Central memory CD8-positive, alpha-beta T cell (primary cell): ENCODE data around the gene ACSL5.
"Not testable (repeated sequence)": the region's sequence is repeated elsewhere in the genome, so short reads cannot be mapped to it uniquely, and the experiment has no call there.

Experiments used
- ATAC-seq: fragments of 150-1000 bp; cut with Tn5 transposase; replicated peaks from 2 replicates; pipeline ENCODE4 v1.10.0; 2022; ENCODE audit warnings: mild to moderate bottlenecking, moderate FRiP score, moderate number of reproducible peaks; ENCODE audit not compliant: poor library complexity, severe bottlenecking; ENCODE audit errors: extremely low read depth
- DNase-seq, 2 donors: peaks; one replicate each; pipeline ENCODE4 v3.0.0; 2021; ENCODE audit warnings: low spot score in 2 of 2
- H3K27ac Mint-ChIP-seq: one replicate; pipeline ENCODE4 v1.8.0; 2022; ENCODE audit warnings: low read depth, mild to moderate bottlenecking, moderate library complexity, mixed read lengths
- H3K27me3 Mint-ChIP-seq: one replicate; pipeline ENCODE4 v1.8.0; 2022; ENCODE audit warnings: mixed read lengths
- H3K36me3 Mint-ChIP-seq: one replicate; pipeline ENCODE4 v1.8.0; 2022; ENCODE audit warnings: mild to moderate bottlenecking, moderate library complexity, mixed read lengths; ENCODE audit not compliant: insufficient read depth
- H3K4me1 Mint-ChIP-seq: one replicate; pipeline ENCODE4 v1.8.0; 2022; ENCODE audit warnings: mixed read lengths
- H3K4me3 Mint-ChIP-seq: one replicate; pipeline ENCODE4 v1.8.0; 2022; ENCODE audit warnings: mild to moderate bottlenecking, moderate library complexity, mixed read lengths
- H3K9me3 Mint-ChIP-seq: one replicate; pipeline ENCODE4 v1.8.0; 2022; ENCODE audit warnings: mixed read lengths

Gene ACSL5

DNA sequence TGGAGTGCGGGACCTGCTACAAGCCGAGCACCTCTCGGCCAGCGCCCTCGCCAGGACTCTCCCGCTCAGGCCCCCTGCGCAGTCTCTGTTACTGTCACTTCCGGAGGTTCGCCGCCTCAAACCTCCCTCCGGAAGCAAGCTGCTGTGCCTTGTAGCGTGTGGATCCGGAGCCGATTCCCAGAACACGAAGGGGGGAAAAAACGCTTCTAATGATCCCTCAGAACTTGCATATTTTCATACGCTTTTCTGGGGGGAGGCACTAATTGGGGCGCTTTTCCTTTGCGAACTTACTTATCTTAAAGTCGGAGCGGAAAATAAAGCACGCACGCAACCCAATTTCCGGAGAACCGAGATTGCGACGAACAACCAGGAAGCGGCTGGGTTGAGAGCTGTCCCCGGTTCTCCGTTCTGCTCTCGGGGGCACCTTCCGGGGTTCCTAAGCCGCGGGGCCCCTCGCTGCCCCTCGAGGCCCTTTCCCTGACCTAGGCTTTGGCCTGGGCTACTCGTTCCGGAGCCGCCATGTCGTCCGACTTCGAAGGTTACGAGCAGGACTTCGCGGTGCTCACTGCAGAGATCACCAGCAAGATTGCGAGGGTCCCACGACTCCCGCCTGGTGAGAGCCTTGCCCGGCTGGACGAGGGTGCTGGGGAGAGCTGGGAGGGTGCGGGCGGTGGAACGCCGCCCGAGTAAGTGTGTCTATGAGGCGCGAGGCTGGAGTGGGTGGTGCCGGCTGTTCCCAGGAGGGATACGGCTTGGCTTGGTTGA, 73.1 kb downstream of the ACSL5 start, which contains the start of the genes VTI1A and ZDHHC6:
Gene VTI1A (plus strand): TSS at position 361 of the 765 bp plus-strand sequence. CDS start 159 bp downstream, at position 520.
Gene ZDHHC6 (minus strand): TSS at position 60 of the 765 bp plus-strand sequence. CDS start 1,478 bp downstream, outside the sequence.
- Mint-ChIP-seq H3K4me3 (peak within 1 kb of the TSS; percentile 90), H3K9me3 (no peaks in the 10 kb centered on the region), H3K4me1 (peaks cover 44% of the 10 kb centered on the region), H3K27ac (peak within 1 kb of the TSS; percentile 93), H3K27me3 (no peaks in the 10 kb centered on the region), H3K36me3 (peaks cover 25% of the 10 kb centered on the region)
- DNase-seq: peak; percentile 75 to 77
- peak; percentile 91 for ATAC-seq

DNA sequence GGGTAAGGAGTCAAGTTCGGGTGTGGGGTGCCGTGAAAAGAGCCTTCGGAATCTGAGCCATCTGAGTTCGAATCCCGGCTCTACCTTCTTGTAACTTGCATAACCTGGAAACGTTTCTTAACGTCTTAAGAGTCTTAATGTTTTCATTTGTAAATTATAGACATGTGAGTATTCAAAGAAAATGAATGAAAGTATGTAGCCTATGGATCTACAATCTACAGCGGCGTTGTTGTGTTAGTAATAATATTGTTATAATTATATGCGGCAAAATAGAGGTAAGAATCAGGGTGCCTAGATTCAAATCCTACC, 73.7 kb downstream of the ACSL5 start:
- peaks cover 38% of the 10 kb centered on the region for H3K4me1 Mint-ChIP-seq
- peak overlapping the region; percentile 90 for H3K4me3 Mint-ChIP-seq
- ATAC-seq (no peak), DNase-seq (no peak)
- peaks cover 22% of the 10 kb centered on the region for H3K36me3 Mint-ChIP-seq
- no peaks in the 10 kb centered on the region for H3K9me3 Mint-ChIP-seq
- H3K27me3 Mint-ChIP-seq: no peaks in the 10 kb centered on the region
- peak overlapping the region; percentile 93 for H3K27ac Mint-ChIP-seq

GRCh38 chr10:112448888-112449287, 75.0 kb downstream of the ACSL5 start:
- Mint-ChIP-seq H3K9me3 (no peaks in the 10 kb centered on the region), H3K36me3 (peaks cover 17% of the 10 kb centered on the region), H3K27me3 (no peaks in the 10 kb centered on the region), H3K4me3 (peak overlapping the region; percentile 90), H3K4me1 (peaks cover 33% of the 10 kb centered on the region), H3K27ac (peak overlapping the region; percentile 72)
- ATAC-seq (no peak), DNase-seq (no peak)

DNA sequence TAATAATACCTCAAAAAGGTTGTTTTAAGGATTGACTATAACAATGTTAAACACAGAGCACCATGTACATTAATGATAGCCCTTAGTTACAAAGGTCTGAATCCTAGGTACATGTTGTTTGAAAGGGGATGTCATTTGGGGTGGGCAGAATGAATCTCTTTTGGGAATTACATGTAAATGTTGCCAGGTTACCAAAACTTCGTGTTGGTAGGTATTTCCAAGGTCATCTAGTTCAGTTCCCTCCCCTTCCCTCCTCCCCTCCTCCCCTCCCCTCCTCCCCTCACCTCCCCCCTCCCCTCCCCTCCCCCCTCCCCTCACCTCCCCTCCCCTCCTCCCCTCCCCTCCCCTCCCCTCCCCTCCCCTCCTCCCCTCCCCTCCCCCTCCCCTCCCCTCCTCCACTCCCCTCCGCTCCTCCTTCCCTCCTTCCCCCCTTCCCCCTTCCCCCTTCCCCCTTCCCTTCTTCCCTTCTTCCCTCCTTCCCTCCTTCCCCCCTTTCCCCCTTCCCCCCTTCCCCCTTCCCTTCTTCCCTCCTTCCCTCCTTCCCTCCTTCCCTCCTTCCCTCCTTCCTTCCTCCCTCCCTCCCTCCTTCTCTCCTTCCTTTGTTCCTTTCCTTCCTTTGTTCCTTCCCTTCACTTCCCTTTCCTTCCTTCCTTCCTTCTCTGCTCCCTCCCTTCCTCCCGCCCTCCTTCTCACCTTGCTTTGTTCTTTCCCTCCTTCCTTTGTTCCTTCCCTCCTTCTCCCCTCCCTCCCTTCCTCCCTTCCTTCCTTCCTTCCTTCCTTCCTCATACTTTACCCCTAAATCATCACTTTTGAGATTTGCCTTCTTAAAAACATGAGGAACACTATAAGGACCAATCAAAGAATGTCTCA, 81.2 kb downstream of the ACSL5 start:
- no peak for DNase-seq
- Mint-ChIP-seq H3K9me3 (no peaks in the 10 kb centered on the region), H3K27me3 (no peaks in the 10 kb centered on the region), H3K27ac (no peak overlapping the region), H3K4me1 (peaks cover 32% of the 10 kb centered on the region), H3K36me3 (peaks cover 6% of the 10 kb centered on the region), H3K4me3 (no peak overlapping the region)
- ATAC-seq: no peak

GRCh38 chr10:112456533-112456932, 82.6 kb downstream of the ACSL5 start:
- no peak for ATAC-seq
- DNase-seq: no peak
- no peak overlapping the region for H3K27ac Mint-ChIP-seq

DNA sequence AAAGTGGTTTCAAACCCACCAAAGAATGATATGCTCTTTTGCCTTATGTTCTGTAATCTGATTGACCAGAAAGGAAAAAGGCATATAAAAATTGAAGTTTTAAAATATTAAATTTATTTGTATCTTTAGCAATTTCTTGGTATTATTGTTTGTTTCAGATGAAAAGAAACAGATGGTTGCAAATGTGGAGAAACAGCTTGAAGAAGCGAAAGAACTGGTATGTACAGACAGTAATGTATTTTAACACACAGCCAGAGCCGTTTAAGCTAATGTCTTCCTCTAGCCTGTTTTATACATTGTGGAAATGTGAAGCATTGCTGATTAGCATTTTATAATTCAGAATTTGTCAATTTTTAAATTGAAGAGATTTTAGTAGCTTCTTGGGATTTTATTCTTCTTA, 86.5 kb downstream of the ACSL5 start:
- Mint-ChIP-seq H3K9me3 (no peaks in the 10 kb centered on the region), H3K36me3 (peaks cover 20% of the 10 kb centered on the region), H3K27me3 (no peaks in the 10 kb centered on the region), H3K27ac (peak overlapping the region; percentile 29), H3K4me3 (no peak overlapping the region), H3K4me1 (peaks cover 26% of the 10 kb centered on the region)
- ATAC-seq (no peak), DNase-seq (no peak)

More at GRCh38 chr10:112456533-112456932, 82.6 kb downstream of the ACSL5 start:
- Mint-ChIP-seq H3K36me3 (peaks cover 3% of the 10 kb centered on the region), H3K4me1 (peaks cover 27% of the 10 kb centered on the region), H3K27me3 (no peaks in the 10 kb centered on the region), H3K9me3 (no peaks in the 10 kb centered on the region), H3K4me3 (no peak overlapping the region)

GRCh38 chr10:112461029-112461887, 87.3 kb downstream of the ACSL5 start:
- Mint-ChIP-seq H3K36me3 (peaks cover 25% of the 10 kb centered on the region), H3K27ac (no peak overlapping the region), H3K4me1 (peaks cover 19% of the 10 kb centered on the region), H3K4me3 (no peak overlapping the region), H3K9me3 (no peaks in the 10 kb centered on the region), H3K27me3 (no peaks in the 10 kb centered on the region)
- ATAC-seq (no peak), DNase-seq (no peak)

GRCh38 chr10:112464074-112464473, 90.2 kb downstream of the ACSL5 start:
- not testable (repeated sequence) for H3K4me1 Mint-ChIP-seq, H3K9me3 Mint-ChIP-seq, H3K27ac Mint-ChIP-seq, DNase-seq, H3K27me3 Mint-ChIP-seq, H3K4me3 Mint-ChIP-seq, ATAC-seq
- H3K36me3 Mint-ChIP-seq: peaks cover 25% of the 10 kb centered on the region

- peaks cover 25% of the 10 kb centered on the region for H3K36me3 Mint-ChIP-seq
- DNase-seq (no peak), ATAC-seq (no peak)
- H3K27ac Mint-ChIP-seq: no peak overlapping the region
- peaks cover 4% of the 10 kb centered on the region for H3K4me1 Mint-ChIP-seq
- no peak overlapping the region for H3K4me3 Mint-ChIP-seq
- no peaks in the 10 kb centered on the region for H3K27me3 Mint-ChIP-seq
- H3K9me3 Mint-ChIP-seq: no peaks in the 10 kb centered on the region
Observed at GRCh38 chr10:112465299-112465883, 91.5 kb downstream of the ACSL5 start.

DNA sequence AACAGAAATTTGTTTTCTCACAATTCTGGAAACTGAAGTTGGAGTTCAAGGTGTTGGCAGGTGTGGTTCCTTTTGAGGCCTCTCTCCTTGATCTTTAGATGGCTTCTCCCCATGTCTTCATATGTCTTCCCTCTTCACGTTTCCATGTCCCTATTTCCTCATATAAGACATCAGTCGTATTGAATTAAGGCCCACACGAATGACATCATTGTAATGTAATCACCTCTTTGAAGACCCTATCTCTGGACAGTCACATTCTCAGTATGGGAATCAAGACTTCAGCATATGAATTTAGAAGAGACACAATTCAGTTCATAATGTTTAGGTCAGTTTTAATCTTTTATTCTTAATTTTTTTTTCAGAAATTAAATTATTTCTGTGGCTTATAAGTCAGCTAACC, 92.9 kb downstream of the ACSL5 start:
- Mint-ChIP-seq H3K4me1 (peaks cover 6% of the 10 kb centered on the region), H3K27ac (no peak overlapping the region), H3K27me3 (no peaks in the 10 kb centered on the region), H3K9me3 (no peaks in the 10 kb centered on the region), H3K4me3 (no peak overlapping the region), H3K36me3 (peaks cover 21% of the 10 kb centered on the region)
- no peak for ATAC-seq
- no peak for DNase-seq

- H3K9me3 Mint-ChIP-seq: no peaks in the 10 kb centered on the region
- no peak overlapping the region for H3K4me3 Mint-ChIP-seq
- H3K4me1 Mint-ChIP-seq: peaks cover 10% of the 10 kb centered on the region
- peaks cover 20% of the 10 kb centered on the region for H3K36me3 Mint-ChIP-seq
- no peaks in the 10 kb centered on the region for H3K27me3 Mint-ChIP-seq
- H3K27ac Mint-ChIP-seq: no peak overlapping the region
- no peak for DNase-seq
- no peak for ATAC-seq
Observed at GRCh38 chr10:112467541-112468075, 93.7 kb downstream of the ACSL5 start.
